ELR (cell line): ENCODE results near the gene ABCB1.
"Not testable (repeated sequence)": the region's sequence is repeated elsewhere in the genome, so short reads cannot be mapped to it uniquely, and the experiment has no call there.

Source experiments
- DNase-seq: peaks from one replicate; pipeline ENCODE4 v3.0.0-alpha.2; 2015; ENCODE audit warnings: low read depth

Gene ABCB1

DNA sequence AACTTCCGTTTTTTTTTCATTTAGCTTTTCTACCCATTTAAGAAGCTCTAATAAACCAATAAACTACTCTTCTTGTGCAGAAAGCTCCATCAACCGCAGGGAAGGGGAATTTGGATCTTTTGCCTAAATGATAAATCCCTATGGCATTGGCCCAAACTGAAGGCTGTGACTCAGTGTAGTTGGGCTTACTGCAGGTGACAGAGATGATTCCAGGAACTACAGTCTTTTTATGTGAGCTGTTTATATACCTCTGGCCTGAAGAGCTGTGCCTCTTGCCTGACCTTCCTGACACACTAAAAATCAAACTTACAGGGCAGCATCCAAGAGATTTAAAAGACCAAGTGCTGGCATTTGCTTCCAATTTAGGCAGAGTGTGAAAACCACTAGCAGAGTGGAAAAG is 25.2 kb downstream of the ABCB1 start:
- DNase-seq = no peak

DNA sequence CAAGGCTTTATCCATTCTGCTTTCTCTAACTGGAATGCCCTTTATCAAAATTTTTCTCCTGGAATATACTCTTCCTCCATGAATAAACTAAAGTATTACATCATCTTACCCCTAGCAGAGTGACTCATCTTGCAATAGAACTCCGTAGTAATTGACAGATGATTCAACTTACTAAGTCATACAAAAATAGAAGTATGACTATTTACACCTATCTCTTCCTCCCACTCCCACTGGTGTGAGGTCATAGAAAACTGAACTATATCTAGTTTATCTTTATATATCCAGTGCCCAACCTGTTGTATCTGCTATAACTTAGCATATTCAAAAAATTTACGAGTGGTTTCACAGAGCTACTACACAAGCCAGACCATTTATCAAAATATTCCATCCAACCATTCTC is 26.1 kb downstream of the ABCB1 start:
- DNase-seq = peak; percentile 61

DNA sequence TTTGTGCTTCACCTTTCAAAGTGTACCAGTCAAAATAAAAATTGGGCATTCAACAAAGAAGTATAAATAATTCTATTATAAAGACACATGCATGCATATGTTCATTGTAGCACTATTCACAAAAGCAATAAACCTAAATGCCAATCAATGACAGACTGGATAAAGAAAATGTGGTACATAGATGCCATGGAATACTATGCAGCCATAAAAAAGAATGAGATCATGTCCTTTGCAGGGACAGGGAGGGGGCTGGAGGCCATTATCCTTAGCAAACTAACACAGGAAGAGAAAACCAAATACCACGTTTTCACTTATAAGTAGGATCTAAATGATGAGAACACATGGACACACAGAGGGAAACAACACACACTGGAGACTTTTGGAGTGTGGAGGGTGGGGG is 28.2 kb downstream of the ABCB1 start:
- DNase-seq = not testable (repeated sequence)

DNA sequence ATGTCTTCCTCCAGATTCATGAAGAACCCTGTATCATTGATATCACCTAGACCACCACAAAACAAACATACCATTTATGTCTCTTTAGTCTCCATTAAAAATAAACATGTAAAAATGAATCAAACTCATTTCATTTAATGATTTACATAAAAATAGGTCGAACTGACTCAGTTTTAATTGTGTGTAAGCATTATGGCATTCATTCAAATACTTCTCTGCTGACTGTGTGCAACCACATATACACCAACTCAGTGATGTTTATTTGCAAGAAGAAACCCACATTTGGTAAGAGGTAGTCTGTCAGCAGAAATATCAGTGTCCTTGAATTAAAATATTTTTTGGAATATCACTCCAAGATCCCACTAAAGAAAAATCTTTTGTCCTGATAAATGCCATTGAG is 30.5 kb downstream of the ABCB1 start:
- DNase-seq = peak; percentile 70

DNA sequence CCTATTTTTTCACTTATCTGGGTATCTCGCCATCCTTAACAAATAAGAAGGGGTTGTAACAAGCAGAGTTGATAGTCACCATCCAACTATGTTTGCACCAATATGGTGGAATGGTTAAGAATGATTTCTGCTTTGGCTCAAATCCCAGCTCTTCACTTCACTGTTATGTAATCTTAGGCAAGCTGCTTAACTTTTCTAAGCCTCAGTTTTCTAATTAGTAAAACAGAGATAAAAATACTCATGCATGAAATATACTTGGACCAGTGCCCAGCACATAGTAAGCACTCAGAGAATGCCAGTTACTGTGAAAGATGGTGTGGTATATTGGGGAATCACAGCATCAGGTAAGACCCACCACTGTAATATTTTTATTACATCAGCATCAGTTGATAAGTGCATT is 33.6 kb downstream of the ABCB1 start:
- no peak for DNase-seq

DNA sequence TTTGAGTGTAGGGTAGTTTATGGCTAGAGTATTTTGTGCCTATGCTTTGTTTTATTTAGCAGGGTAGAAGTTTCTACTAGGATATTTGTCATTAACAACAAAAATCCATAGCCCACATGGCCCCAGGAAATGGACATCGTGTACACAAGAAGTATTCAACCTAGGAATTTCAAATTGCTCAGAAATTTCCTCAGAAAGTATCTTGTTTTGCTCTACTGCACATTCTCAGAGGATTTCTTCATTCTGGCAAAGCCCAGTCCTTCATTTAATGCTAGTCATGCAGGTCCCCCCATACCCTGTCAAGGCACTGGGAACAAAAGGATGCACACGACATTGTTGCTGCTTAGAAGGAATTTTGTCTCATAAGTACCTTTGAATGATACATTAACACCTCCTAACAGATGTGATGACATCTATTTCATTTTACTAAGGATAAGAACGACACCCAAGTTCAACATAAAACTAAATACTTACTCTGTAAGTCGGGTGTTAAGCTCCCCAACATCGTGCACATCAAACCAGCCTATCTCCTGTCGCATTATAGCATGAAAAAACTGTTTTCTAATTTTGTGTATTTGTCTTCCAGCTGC is 34.3 kb downstream of the ABCB1 start:
- no peak for DNase-seq

DNA sequence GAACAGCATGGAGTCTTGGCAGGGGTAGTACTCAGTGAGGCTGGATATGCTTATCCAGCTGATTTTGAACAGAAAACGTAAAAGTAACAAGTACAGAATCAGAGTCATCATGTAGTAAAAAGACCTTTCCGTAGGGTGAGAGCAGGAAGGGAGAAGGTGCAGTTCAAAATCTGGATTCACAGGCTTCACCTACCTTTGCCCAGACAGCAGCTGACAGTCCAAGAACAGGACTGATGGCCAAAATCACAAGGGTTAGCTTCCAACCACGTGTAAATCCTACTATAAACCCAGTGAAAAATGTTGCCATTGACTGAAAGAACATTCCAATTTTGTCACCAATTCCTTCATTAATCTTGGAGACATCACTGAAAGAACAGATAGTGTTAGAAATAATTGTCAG is 34.8 kb downstream of the ABCB1 start:
- no peak for DNase-seq

DNA sequence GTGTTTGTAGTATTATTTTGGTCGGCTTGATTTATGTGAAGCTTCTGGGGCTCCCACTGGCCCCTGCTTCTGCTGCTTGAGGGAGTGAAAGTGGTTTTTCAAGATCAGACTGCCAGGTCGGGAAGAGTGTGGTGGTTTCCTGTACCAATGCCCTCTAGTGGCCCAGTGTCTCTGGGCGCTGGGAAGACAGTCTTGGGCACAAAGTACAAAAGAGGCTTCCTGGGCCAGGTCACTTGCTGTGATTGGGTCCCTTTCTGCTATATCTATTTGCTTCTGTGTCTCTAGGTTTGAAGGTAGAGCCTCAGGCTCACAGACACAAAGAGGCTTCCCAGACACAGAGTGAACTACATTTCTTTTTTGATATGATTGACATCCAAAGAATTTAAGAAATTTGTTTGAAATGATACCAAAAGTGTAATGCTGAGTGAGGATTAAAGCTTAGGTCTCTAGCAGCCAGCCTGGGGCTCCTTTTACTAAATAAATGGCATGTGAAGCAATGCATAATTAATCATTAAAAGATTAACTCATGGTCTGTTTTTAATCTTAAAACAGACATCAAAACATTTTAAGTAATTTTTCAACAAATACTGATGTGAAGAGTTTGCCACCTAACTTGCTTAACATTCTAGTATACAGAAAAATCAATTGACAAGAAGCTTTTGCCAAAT is 36.3 kb downstream of the ABCB1 start:
- DNase-seq = peak; percentile 13

DNA sequence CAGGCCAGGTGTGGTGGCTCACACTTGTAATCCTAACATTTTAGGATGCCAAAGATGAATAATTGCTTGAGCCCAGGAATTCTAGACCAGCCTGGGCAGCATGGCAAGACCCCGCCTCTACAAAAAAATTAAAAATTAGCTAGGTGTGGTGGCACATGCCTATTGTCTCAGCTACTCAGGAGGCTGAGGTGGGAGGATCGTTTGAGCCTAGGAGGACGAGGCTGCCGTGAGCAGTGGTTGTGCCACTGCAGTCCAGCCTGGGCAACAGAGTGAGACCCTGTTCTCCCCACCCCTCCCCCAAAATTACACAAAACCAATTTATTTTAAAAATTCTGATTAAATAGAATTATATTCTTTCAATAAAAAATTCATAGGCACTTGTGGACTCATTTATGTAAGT is 39.0 kb downstream of the ABCB1 start:
- DNase-seq = no peak

DNA sequence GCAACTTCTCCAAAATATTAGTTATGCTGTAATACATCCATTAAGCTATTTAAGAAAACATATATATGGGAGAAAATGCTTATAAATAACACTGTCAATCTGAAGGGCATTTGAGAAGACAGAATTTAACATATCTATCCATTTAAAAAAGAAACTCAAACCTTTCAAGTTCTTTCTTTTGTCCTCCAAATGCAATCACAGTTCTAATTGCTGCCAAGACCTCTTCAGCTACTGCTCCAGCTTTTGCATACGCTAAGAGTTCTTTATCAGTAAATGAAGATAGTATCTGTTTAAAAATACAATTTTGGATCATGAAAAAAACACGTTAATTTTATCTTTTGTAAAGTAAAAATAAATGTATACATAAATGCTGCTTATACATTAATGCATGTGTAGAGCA is 39.6 kb downstream of the ABCB1 start:
- DNase-seq = no peak

DNA sequence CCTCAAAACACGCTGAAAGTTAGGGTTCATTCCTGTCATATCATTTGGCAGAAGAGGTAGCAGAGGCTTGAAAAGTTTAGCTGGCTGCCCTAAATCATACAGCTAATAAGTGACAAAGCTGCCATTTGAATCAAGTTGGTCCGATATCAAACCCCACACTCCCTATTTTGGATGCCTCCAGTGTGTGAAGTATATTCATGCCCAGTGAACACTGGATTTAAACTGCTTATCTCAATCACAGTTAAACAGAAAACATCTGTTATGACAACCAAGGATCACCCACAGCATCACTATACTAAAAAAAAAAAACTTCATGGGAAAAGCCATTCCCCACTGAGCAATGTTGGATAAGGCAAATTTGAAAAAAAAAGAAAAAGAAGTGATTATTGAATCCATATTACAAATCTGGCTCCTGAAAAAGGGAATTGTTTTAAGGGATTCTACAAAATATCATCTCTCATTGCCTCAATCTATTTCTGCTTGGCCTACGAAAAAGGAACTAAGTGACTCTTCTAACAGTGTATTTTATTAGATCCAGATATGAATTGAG is 48.3 kb downstream of the ABCB1 start:
- no peak for DNase-seq

DNA sequence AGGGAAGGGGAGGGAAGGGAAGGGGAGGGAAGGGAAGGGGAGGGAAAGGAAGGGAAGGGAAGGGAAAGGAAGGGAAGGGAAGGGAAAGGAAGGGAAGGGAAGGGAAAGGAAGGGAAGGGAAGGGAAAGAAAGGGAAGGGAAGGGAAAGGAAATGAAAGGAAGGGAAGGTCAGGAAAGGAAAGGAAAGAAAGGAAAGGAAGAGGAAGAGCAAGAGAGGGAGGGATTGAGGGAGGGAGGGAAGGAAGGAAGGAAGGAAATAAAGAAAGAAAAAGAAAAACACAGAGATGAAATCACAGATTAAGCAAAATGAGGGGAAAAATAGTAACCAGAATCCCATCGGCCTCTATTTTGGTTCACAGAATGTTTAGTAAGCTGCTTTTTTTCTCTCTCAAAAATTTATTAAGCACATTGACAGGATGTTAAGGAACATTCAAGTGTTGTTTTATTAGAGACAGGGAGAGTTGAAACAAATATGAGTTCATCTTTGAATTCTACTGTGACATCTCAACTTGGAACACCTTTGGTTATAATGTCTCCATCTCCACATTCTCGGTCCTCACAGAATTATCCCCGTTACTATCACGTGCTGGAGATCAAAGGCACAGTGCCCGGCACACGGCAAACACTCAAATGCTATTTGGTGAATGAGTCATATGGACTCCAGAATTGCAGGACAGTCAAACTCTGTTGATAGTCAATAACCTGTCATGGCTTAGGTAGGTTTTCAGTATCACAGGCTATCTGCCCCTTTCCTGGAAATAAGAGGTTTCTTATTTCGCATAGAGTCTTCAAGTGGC is 52.4 kb downstream of the ABCB1 start:
- DNase-seq = no peak

DNA sequence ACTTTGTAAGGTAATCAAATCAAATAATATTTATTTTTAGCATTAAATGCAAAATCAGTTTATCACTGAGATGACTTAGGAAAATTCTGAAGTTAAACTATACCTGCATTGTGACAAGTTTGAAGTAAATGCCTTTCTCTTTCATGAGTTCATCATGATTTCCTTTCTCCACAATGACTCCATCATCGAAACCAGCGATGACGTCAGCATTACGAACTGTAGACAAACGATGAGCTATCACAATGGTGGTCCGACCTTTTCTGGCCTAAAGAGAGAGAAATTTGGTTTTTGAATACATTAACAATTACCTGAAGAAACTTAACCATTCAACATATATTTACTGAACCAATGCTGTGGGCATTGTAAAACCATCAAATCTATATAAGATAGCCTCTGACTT is 54.9 kb downstream of the ABCB1 start:
- DNase-seq = no peak

DNA sequence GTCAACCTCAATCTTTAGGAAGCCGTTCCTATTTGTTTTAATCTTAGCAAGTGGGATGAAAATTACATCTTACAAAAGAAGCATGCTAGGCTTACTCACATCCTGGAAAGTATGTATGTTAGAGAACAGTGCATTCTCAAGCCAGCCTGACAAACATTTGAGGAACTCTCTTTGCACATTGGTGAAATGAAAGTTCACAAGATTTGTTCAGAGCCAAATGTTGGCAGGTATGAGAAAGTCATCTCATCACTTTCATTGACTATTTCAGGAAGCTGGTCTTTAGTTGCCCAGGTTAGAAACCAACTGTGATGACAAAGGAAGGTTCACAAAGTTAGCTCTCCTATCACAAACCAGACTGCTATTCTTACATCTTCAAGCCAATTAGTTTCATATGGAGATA is 57.1 kb downstream of the ABCB1 start:
- DNase-seq = no peak

DNA sequence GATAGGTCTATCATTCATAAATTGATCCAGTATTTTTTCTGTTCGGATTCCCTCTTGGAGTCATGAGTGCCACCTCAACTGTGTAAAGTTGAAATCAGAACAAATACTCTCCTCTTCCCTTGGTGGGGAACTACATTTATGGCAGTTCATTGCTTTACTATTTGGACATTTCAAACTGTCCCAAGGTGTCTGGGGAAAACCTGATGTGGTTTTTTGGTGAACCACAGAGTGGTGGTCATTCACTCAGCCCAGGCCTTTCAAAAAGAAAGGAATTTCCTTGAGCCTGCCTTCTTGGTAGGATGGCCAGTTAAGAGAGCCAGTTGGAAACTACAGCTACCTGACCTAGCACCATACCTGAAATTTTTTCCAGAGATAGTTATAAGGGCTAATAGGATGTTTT is 59.0 kb downstream of the ABCB1 start:
- no peak for DNase-seq

DNA sequence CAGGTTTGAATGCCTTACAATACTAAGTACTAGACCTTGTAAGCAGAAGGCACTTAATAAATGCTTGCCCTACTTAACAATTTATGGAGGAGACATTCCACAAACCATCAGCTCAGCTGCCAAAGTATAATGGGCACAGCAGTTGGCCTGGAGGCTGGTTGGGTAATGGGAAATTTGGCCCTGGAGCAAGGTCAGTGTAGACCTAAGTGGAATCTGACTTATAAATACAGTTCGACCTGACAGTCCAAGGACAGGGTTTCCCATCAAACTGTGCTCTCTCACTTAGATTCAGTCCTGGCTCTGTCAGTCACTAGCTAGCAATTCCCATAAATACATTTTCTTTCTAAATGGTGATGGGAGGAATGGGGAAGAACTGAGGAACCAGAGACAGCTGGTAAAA is 62.6 kb downstream of the ABCB1 start:
- no peak for DNase-seq

DNA sequence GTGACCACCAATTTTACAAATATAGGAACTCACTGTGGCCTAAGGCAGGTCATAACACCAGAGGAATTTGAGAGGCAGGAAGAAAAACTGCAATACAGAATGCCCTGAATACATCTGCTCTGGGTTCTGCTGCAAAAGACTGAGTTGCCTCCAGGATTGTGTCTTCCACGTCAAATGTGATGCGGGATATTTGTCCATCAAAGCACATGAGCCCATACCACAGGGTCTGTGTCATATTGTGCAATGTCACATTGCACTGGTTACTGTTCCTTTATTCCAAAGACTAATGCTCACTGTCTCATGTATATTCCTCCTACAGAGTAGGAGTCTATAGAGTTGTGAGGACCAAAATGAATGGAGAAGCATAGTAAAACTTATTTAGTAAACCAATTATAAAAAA is 66.6 kb downstream of the ABCB1 start:
- no peak for DNase-seq

DNA sequence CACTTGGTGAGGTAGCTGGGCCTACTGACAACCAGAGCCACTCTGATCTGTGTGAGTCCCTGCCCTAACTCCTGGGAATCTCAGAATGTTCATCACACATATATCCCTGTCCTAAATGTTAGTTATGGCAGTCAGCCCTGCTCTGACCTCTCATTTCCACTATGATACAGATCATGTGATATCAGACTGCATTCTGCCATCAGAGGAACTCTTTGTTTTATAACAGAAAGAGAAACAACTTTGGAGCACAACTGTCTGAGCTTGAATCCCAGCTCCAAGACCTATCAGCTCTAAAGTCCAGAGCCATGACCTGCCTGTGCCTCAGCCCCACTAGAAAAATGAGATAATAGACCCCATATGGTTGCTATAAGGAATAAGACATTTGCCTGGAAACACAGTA is 70.6 kb downstream of the ABCB1 start:
- no peak for DNase-seq

DNA sequence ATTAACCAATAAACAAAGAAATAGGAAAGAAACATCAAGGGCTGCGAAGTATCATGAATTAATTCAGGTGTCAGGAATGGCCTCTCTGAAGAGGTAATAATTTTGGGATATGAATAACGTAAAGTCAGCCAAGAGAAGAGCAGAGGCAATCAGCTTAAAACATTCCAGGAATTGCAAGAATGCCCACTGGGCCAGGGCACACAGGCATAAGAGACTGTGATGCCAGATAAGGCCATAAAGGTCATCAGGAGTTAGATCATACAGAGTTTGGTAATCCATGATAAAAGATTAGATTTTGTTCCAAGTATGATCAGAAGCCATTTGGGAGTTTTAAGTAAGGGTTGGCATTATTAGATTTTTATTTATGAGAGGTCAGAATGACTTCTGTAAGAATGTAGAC is 72.0 kb downstream of the ABCB1 start:
- no peak for DNase-seq

DNA sequence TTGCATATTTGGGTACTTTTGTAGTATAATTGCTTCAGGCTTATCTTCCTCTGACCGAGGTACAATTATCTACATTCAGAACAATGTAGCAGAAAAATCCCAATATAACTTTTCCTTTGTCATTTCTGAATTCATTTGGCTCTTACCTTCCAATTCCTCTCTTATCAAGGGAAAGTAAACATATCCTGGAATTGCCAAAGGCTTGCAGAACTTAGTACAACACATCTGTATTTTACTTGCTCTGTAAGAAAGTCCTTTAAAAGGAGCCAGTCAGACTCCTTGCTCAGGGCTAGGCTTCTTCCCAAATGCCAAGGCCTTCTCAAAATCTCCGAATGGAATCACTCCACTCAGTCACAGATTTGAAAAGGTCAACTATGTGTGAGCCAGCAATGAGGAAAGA is 81.9 kb downstream of the ABCB1 start:
- DNase-seq = no peak

DNA sequence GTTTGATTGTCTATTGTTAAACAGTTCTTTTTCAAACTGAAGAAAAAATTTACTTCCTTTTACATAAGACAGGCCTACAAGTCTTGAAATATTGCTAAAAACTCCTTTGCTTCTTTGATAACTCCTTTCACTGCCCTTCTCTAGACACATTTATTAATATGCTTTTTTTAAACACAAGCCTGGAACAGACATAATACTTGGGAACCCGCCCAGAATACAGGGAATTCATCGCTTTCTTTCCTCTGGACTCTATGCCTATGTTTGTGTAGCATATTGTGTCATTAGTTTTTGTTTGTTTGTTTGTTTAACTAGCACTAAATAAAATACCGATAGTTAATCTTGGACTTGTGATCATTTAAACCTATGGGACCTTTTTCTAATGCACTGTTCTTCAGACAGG is 82.8 kb downstream of the ABCB1 start:
- no peak for DNase-seq

DNA sequence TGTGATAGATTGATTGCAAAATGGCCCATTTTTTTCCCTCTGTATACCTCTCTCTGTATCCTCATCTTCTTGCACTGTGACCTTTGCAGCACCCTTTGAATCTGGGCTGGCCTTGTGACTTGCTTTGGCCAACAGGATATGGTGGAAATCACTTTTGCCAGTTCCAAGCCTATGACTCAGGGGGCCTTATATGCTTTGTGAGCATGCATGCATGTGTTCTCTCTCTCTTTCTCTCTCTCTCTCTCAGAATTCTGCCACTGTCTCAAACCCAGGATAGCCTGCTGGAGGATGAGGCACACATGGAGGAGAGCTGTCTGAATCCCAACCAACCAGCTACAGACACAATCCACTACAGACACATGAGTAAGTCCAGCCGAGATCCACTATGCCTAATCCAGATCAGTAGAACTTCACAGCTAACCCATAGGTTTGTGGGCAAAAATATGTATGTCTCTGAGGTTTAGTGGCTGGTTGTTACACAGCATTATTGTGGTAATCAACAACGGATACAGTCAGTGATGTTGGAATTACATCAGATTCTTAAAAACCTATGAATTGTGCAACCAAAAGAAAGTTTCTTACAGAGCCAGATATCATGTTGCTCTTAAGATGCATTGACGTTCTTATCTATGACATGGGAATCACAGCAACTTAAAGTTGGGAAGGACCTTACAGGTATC is 83.4 kb downstream of the ABCB1 start:
- DNase-seq = no peak
